Ramos (cell line): ENCODE measurements around the gene GCNT1.
"Not testable (repeated sequence)": the region's sequence is repeated elsewhere in the genome, so short reads cannot be mapped to it uniquely, and the experiment has no call there.

Experiments
- in situ Hi-C: fragments of 300-500 bp; cut with MboI; formaldehyde crosslinking; loops from one replicate; pipeline ENCODE4 v1.14.3; 2022; ENCODE audit warnings: low sequenced_read_pairs; ENCODE audit not compliant: unreplicated experiment

GCNT1 gene

DNA sequence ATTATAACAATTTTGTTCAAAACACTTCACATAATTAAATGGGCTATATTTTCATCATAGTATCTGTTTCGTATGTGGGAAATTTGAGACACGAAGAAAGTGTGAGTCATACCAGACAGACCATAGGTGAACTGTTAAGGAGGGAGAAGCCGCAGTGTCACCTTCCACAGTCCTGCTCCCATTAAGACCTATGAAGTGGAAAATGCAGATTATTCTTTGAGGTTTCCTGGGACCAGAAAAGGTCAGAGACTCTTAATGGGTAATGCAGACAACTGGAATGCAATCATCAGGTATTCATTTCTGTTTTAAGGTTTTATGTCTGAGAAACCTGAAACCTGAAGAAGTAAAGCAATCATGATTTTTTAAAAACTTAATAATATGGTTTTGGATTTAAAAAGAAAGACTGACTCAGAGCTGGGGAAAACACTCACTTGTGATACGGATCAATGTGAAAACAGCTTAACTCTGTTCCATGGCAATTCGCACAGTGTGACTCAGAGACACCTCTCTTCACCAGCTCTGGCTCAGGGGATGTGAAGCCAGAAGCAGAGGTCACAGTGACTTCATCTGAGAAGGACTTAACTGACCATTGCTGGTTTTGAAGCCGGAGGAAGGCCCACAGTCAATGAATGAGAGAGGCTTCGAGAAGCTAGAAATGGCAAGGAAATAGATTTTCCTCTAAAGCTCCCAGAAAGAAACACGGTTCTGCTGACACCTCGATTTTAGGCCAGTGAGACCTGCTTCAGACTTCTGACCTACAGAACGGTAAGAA lies 17.2 kb upstream of the GCNT1 start:
- in situ Hi-C loops = no loop called here

DNA sequence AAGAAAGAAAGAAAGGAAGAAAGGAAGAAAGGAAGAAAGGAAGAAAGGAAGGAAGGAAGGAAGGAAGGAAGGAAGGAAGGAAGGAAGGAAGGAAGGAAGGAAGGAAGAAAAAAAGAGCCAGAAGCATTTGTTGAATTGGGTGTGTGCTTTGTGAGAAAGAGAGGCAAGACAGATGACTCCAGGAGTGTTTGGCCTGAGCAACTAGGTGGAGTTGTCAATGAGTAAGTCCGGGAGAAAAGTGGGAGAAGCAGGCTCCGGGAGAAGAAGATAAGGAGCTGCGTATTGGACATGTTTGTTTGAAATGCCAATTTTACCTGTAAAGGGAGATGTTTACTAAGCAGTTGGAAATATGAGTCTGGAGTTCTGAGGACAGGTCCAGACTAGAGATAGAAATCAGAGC lies 15.1 kb upstream of the GCNT1 start:
- in situ Hi-C loops = no loop called here

- in situ Hi-C loops = no loop called here
These were observed 14.6 kb upstream of the GCNT1 start for GRCh38 chr9:76444322-76444929.

DNA sequence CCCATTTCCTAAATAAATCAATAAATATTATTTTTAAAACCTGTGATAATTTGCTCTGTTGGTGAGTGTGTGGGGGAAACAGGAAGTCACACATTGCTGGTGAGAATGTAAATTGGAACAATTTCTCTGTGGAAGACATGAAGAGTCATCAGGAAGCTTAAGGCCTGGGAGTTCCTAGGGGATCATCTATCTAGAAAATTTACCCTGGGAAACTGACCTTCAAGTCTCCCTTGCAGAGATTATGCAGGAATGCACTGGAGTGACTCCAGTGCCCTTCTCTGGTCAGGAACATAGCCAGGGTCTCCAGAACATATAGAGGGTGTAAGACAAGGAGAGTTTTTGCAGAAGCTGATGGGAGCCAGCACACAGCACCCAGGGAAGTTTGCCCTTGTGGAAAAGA lies 13.0 kb upstream of the GCNT1 start:
- in situ Hi-C loops = no loop called here

GRCh38 chr9:76448501-76448900 lies 10.5 kb upstream of the GCNT1 start:
- in situ Hi-C loops = no loop called here

DNA sequence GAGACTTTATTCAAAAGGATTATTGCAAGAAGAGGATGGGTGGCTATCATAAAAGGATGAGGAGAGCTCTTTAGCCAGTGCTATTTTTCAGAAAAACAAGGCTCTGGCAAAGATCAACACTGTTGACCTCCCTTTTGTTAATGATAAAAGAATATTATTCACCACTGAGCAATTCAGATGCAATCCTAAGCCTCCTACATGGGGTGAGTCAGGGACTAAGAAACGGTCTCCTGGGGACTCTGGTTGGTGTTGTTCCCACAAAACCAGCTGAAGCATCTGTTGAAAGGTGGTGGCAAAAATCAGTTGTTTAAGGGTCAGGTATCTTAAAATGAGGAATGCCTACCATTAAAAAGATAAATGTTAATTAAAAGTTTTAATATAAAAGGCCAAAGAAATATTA lies 7.7 kb upstream of the GCNT1 start:
- in situ Hi-C loops = loop anchor here (5.0 kb wide), 2 partner anchors 211 to 251 kb away; no protein-coding TSS in a partner anchor

DNA sequence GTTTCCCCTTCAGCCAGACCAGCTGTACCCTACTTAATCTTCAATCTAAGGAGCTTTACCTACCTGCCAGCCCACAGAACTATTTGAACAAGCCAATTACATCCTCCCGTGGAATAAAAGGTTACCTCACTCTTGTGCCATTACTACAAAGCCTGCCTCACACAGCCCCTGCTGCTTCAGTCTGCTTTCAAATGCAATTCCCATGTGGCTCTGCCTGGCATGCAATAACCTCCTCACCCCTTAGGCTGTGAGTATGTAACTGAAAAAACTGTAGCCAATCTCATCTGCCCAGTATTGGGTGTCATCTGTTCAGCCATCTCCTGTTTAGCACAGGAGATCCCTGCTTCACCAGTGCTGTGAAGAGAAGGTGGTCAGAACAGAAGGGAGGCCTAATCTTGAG lies 6.1 kb upstream of the GCNT1 start:
- in situ Hi-C loops = loop anchor here (5.0 kb wide), 2 partner anchors 209 to 249 kb away; no protein-coding TSS in a partner anchor

DNA sequence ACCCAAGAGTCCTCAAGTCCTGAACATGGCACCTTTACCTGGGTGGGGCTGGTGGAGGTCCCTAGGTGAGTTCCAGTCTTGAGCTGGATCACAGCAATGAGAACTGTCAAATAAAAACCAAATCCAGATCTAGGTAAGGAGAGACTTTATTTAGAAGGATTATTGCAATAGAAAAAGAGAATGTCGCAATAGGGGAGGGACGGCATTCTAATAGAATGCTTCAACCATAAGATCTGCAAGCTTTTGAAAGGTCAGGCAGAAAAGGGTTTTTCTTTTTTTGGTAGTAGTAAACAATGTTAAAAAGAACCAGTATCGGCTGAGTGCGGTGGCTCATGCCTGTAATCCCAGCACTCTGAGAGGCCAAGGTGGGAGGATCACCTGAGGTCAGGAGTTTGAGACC lies 5.2 kb upstream of the GCNT1 start:
- in situ Hi-C loops = loop anchor here (5.0 kb wide), 2 partner anchors 209 to 249 kb away; no protein-coding TSS in a partner anchor

DNA sequence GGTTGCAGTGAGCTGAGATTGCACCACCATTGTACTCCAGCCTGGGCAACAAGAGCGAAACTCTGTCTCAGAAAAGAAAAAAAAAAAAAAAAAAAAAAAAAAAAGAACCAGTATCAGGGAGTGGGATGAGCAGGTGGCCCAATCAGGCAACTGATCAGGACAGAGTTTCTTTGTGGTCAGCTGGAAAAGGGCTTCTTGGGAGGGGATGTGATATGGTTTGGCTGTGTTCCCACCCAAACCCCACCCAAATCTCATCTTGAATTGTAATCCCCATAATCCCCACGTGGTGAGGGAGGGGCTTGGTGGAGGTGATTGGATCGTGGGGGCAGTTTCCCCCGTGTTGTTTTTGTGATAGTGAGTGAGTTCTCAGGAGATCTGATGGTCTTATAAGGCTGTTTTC lies 4.7 kb upstream of the GCNT1 start:
- in situ Hi-C loops = loop anchor here (5.0 kb wide), 2 partner anchors 208 to 248 kb away; no protein-coding TSS in a partner anchor

DNA sequence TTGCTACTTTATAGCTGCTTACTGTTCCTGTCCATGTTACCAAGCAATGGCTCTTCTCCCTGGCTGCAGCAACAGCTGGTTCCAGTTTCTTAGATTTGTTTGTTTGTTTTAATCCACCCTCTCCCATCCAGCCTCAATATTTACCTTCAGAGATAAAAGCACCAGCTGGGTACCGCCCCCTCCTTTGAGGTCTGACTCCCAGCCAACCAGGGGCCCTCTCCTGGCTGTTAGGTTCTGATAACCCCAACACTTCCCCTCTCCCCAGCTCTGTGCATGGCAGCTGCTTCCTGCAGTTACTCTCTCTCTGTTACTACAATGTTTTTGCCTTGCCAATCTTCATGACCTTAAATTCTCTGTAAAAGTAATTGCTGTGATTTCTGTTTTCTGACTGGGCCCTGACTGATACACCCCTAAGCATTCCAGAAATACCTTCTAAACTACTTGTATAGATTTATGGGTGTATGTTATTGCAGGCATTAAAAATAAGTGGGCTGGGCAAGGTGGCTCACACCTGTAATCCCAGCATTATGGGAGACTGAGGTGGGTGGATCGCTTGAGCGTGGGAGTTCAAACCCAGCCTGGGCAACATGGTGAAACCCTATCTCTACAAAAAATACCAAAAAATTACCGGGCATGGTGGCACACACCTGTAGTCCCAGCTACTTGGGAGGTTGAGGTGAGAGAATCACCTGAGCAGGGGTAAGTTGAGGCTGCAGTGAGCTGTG lies 2.6 kb upstream of the GCNT1 start:
- in situ Hi-C loops = no loop called here

GRCh38 chr9:76459694-76460635 lies 983 bp downstream of the GCNT1 start:
- in situ Hi-C loops = no loop called here

GRCh38 chr9:76462126-76462525 lies 3.1 kb downstream of the GCNT1 start:
- in situ Hi-C loops = no loop called here

- in situ Hi-C loops = no loop called here
These were observed 4.2 kb downstream of the GCNT1 start for GRCh38 chr9:76463211-76463610.

GRCh38 chr9:76464706-76465105 lies 5.7 kb downstream of the GCNT1 start:
- in situ Hi-C loops = no loop called here

DNA sequence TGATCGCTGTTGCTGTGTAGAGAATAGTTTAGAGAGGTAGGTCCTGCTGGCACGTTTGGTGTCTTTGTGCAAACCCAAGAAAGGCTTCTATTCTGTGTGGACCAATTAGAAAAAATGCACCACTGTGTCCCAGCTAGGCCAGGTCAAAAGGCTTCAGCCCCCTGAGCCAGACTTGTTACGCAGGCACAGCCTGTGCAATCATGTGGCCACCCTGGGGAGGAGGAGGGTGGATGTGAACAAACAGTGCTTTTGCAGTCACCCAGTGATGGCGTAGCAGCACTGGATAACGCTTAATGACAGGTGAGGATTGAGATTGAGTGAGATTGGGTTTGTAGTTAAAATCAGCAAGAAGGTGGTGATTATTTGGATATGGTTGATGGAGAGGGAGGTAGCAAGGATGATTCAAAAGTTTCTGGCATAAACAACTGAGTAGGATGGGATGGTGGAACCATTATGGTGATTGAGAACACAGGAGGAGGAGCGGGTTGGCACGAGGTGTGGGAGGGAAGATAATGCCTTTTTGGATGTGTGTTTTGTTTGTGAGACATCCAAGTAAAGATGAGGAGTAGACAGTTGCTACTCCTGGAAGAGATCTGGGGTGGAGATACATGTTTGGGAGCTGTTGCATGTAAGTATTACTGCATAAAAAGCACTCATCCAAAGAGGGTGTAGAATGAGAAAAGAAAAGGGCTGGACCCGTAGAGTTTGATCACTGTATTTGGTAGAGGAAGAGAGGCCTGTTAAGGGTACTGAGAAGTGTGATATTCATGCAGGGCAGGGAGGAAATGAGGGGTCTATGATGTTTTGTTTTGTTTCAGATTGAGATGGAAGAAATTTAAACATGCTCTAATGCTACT lies 6.7 kb downstream of the GCNT1 start:
- in situ Hi-C loops = no loop called here

DNA sequence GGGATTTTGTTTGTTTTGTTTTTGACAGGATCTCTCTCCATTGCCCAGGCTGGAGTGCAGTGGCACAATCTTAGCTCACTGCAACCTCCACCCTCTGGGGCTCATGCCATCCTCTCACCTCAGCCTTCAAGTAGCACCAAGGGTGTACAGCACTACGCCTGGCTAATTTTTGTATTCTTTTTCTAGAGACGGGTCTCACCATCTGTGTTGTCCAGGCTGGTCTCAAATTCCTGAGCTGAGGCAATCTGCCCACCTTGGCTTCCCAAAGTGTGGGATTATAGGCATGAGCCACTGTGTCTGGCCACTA lies 7.3 kb downstream of the GCNT1 start:
- in situ Hi-C loops = no loop called here

DNA sequence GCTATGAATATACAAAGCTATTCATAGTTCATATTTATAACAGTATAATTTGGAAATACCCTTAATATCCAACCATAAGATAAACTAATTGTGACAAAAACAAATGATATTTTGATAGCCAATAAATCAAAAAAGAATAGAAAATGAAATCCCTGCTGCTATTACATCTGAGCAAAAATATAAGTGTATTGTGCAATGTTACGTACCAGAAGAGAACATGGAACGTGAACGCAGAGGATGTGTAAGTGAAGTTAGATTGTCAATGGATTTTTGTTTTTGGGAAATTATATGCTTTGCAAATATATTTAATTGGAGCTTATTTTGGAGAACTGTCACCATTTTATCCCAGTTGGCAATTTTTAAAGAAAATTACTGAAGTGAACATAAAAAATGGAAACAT lies 15.4 kb downstream of the GCNT1 start:
- in situ Hi-C loops = no loop called here

GRCh38 chr9:76475686-76476085 lies 16.7 kb downstream of the GCNT1 start:
- in situ Hi-C loops = no loop called here

DNA sequence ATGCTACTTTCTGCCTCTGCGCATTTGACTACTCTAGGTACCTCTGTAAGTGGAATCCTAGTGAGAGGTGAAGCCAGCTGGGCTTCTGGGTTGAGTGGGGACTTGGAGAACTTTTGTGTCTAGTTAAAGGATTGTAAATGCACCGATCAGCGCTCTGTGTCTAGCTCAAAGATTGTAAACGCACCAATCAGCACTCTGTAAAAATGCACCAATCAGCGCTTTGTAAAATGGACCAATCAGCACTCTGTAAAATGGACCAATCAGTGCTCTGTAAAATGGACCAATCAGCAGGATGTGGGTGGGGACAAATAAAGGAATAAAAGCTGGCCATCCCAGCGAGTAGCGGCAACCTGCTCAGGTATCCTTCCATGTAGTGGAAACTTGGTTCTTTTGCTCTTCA lies 18.8 kb downstream of the GCNT1 start:
- in situ Hi-C loops = not testable (repeated sequence)
